ENCODE results near the gene SUOX.
A peak's percentile ranks its signal among the peaks of the same experiment; 100 is the strongest.
"Not testable (repeated sequence)": the region's sequence is repeated elsewhere in the genome, so short reads cannot be mapped to it uniquely, and the experiment has no call there.

Gene SUOX

GRCh38 chr12:55983232-55983842, 13.7 kb upstream of the SUOX start:
- DNase-seq (ENCODE audit: low read depth): no peak

DNA sequence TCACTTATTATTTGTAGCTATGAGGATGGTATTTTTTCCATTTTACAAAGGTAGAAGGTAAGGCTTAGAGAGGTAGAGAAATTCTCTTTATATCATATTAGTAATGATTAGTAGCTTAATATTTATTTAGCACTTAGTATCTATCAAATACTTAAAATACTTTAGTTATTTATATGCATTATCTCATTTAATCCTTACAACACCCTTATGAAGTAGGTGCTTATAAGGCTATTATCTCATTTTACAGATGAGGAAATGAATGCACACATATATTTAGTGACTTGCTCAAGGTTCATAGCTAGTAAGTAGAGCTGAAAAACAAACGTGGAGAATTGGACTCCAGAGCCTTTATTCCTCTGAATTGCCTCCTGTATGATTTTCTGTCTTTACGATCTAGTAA, 12.2 kb upstream of the SUOX start:
- no peak for DNase-seq (ENCODE audit: low read depth)

DNA sequence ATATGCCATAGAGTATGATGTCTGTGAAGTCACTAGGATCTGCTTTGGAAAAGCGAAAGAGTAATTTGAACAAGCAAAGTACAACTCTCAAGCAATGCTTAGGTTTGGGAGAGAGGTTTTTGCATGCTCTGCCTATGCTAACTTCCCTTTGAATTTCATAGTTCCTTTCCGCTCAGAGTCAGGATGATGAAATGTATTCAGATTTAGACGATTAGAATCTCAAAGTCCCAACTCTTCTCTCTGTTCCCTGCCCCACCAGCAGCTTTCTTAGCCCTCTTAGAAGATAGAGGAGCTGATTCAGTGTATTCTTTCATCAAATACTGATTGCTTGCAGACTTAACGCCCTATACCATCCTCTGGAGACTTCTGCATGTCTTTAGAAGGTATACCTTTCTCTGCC, 11.7 kb upstream of the SUOX start:
- DNase-seq (ENCODE audit: low read depth): no peak

- DNase-seq (ENCODE audit: low read depth): not testable (repeated sequence)
Observed at GRCh38 chr12:55985976-55986375, 11.1 kb upstream of the SUOX start.

GRCh38 chr12:55991110-55991509, 6.0 kb upstream of the SUOX start:
- DNase-seq (ENCODE audit: low read depth): no peak

- no peak for DNase-seq (ENCODE audit: low read depth)
Observed at GRCh38 chr12:55993230-55993853, 3.7 kb upstream of the SUOX start.

- no peak for DNase-seq (ENCODE audit: low read depth)
Observed at GRCh38 chr12:55995366-55995765, 1.7 kb upstream of the SUOX start.

DNA sequence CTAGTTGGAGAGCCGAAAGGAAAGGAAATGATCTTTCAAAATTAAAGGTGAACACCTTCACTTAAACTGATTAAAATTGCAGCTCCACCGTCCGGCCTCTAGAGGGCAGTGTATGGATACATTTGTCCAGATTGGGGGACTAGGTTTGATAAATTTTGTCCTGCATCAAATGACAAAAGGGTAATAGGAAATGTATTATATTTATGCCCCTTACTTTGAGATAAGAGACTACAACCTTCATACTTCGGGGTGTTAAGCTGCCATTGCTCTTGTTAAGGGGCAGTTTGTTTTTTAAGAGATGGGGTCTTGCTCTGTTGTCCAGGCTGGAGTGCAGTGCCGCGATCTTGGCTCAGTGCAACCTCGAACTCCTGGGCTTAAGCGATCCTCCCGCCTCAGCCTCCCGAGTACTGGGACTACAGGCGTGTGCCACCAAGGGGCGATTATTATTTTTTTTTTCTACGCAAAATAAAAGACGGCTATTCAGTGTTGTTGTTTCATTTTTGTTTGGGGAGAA, 818 bp upstream of the SUOX start:
- DNase-seq (ENCODE audit: low read depth): no peak

GRCh38 chr12:55997535-55997859, 421 bp downstream of the SUOX start:
- no peak for DNase-seq (ENCODE audit: low read depth)

DNA sequence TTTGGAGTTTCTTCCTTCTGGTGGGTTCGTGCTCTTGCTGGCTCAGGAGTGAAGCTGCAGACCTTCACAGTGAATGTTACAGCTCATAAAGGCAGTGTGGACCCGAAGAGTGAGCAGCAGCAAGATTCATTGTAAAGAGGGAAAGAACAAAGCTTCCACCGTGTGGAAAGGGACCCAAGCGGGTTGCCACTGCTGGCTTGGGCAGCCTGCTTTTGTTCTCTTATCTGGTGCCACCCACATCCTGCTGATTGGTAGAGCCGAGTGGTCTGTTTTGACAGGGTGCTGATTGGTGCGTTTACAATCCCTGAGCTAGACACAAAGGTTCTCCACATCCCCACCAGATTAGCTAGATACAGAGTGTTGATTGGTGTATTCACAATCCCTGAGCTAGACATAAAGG, 2.4 kb downstream of the SUOX start:
- not testable (repeated sequence) for DNase-seq (ENCODE audit: low read depth)

DNA sequence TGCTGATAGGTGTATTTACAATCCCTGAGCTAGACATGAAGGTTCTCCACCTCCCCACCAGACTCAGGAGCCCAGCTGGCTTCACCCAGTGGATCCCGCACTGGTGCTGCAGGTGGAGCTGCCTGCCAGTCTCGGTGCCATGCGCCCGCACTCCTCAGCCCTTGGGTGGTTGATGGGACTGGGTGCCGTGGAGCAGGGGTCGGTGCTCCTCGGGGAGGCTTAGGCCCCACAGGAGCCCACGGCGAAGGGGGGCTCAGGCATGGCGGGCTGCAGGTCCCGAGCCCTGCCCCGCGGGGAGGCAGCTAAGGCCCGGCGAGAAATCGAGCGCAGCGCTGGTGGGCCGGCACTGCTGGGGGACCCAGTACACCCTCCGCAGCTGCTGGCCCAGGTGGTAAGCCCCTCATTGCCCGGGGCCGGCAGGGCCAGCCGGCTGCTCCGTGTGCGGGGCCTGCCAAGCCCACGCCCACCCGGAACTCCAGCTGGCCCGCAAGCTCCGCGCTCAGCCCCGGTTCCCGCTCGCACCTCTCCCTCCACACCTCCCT, 3.0 kb downstream of the SUOX start:
- DNase-seq (ENCODE audit: low read depth): not testable (repeated sequence)

- no peak for DNase-seq (ENCODE audit: low read depth)
Observed at GRCh38 chr12:56001487-56002100, 4.5 kb downstream of the SUOX start.

DNA sequence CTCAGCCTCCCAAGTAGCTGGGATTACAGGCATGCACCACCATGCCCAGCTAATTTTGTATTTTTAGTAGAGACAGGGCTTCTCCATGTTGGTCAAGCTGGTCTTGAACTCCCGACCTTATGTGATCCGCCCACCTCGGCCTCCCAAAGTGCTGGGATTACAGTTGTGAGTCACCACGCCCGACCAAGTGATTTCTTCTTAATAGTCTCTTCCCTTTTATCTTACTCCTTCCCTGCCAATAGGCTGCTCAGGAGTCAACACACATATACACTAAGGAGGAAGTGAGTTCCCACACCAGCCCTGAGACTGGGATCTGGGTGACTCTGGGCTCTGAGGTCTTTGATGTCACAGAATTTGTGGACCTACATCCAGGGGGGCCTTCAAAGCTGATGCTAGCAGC, 6.3 kb downstream of the SUOX start:
- DNase-seq (ENCODE audit: low read depth): not testable (repeated sequence)

DNA sequence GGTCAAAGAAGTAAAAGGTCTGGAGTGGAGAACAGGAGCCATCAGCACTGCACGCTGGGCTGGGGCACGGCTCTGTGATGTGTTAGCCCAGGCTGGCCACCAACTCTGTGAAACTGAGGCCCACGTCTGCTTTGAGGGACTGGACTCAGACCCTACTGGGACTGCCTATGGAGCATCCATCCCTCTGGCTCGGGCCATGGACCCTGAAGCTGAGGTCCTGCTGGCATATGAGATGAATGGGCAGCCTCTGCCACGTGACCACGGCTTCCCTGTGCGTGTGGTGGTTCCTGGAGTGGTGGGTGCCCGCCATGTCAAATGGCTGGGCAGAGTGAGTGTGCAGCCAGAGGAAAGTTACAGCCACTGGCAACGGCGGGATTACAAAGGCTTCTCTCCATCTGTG, 7.1 kb downstream of the SUOX start:
- DNase-seq (ENCODE audit: low read depth): no peak

DNA sequence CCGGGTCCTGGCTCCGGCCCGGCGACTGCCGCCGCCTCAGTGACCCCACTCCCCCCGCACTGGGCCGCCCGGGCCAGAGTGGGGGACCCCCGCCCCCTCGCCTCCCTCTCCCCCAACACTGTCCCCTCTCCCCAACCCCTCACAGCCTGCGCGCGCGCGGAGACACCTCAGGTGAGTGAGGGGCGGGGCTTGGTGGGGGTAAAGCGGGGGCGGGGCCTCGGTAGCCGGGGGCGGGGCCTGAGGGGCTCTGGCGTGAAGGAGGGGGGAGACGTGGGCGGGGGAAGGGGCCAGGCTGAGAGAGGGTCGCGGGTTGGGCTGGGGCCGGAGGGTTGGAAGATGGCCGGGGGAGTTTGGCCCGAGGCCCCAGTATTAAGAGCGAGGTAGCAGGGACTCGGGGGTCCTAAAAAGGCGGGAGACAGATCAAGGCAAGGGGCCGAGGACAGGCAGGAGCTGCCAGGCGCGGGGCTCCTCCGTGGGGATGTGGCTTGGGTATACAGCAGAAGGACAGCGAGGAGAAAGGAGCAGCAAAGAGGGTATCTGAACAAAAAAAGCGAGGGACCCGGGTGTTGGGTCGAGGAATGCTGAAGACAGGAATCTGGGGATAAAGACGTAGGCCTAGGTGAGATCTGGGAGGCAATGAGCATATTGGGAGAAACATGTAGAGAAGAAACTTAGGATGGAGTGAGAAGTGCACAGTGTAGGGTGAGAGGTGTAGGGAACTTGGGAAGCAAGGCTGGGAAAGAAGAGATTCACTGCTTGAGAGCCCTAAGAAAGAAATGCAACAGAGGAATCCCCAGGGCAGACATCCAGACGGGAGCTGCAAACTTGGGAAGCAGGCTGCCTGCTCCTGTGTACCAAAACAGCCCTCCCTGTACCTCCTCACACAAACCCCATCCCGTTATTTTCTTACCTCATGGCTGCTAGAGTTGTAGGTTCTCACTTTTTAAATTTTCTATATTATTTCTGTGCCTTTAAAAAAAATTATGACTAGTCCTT, 10.8 kb downstream of the SUOX start:
- DNase-seq (ENCODE audit: low read depth): peak; percentile 49

DNA sequence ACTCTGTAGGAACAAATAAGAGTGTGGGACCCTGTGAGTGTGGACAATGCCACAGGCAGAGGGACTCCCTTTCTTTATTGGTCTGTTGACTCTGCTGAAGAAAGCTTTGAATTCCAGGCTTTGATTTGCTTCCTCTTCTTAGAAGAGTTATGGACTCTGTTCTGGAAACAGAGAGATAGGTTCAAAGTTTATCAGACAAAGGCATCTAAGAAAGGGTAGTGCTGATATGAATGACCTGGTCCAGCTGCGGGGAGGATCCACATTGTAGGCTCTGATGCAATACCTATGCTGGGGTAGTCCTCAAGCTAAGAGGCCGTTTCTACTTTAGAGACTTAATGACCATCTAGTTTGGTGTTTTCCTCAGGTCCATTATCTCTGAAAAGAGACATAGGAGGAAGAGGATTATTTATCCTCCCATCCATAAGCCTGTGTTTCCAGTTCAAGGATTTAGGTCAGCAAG, 13.1 kb downstream of the SUOX start:
- DNase-seq (ENCODE audit: low read depth): no peak

- DNase-seq (ENCODE audit: low read depth): no peak
Observed at GRCh38 chr12:56011509-56012090, 14.5 kb downstream of the SUOX start.

- DNase-seq (ENCODE audit: low read depth): no peak
Observed at GRCh38 chr12:56013482-56013881, 16.4 kb downstream of the SUOX start.

DNA sequence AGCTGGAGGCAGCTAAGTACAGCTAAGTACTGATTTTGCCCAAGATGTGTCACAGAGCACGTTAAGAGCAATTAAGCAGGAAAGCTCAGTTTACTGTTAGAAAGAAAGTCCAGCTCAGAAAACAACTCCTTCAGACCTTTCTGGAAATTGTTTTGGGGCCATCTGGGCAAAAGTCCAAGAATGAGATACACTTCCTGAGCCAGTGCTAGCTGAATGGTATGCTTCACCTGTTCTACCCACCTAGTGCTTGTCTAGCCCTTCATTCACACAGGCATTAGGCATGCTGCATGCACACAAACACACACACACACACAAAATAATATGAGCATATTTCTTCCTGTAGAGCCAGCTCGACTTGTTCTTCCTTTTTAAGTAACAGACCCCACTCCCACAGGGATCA, 17.1 kb downstream of the SUOX start:
- no peak for DNase-seq (ENCODE audit: low read depth)

DNA sequence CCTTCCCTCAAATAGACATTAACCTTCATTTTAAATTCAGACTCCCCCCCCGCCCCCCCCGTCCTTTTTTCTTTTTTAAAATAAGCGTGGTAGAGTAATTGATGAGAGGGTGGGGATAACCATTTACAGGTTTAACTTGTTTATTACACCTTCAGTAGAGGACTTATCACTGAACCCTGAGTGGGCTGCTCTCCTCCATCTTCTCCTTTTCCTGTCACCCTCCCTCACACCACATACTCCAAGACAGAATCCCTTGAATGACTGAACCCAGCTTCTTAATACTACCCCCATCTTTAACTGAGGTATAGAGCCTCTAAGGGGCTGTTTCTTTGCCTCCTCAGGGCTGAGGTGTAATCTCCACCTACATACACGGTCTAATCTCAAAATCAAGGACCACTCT, 20.1 kb downstream of the SUOX start:
- no peak for DNase-seq (ENCODE audit: low read depth)

DNA sequence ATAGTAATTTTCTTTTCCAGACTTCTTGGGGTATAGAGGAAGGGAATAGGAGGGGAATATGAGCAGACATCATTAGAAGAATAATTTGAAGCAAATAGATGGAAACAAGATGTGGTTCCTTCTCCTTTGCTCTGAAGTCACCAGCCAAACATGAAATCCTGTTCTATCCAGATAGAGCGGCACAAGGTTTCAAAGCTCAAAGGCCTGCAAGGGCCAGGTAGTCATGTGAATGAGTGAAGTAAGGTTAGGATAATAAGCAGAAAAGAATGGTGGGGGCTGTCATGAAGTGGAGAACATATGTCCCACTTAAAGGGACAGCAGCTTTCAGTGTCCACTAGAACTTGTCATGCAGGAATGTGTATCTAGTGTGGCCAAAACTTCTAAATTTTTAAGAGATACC, 21.3 kb downstream of the SUOX start:
- DNase-seq (ENCODE audit: low read depth): no peak

Data from stimulated activated CD8-positive, alpha-beta memory T cell treated with anti-CD3 and anti-CD28 coated beads, Interleukin-4, amount 100 ng/mL, for 24 hours (primary cell).